Measurements from ENCODE around the gene CUL9.

CUL9 gene

DNA sequence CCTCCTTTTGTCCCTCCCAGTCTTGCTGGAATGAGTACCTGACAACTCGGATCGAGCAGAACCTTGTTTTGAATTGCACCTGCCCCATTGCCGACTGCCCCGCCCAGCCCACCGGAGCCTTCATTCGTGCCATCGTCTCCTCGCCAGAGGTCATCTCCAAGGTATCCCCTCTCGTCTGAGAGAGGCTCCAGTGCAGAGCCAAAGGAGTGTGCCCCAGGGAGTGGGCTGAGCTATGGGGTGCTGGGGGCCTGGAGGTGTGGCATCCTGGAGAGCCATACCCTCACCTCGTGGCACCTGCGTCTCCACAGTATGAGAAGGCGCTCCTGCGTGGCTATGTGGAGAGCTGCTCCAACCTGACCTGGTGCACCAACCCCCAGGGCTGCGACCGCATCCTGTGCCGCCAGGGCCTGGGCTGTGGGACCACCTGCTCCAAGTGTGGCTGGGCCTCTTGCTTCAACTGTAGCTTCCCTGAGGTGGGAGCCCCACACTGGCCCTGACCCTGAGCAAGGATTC lies 38.5 kb downstream of the CUL9 start:
- peaks cover 40 to 57% of the 10 kb centered on the region in 2 donors for H3K4me1 Mint-ChIP-seq
- peak overlapping the region; percentile 39 for H3K27ac Mint-ChIP-seq

DNA sequence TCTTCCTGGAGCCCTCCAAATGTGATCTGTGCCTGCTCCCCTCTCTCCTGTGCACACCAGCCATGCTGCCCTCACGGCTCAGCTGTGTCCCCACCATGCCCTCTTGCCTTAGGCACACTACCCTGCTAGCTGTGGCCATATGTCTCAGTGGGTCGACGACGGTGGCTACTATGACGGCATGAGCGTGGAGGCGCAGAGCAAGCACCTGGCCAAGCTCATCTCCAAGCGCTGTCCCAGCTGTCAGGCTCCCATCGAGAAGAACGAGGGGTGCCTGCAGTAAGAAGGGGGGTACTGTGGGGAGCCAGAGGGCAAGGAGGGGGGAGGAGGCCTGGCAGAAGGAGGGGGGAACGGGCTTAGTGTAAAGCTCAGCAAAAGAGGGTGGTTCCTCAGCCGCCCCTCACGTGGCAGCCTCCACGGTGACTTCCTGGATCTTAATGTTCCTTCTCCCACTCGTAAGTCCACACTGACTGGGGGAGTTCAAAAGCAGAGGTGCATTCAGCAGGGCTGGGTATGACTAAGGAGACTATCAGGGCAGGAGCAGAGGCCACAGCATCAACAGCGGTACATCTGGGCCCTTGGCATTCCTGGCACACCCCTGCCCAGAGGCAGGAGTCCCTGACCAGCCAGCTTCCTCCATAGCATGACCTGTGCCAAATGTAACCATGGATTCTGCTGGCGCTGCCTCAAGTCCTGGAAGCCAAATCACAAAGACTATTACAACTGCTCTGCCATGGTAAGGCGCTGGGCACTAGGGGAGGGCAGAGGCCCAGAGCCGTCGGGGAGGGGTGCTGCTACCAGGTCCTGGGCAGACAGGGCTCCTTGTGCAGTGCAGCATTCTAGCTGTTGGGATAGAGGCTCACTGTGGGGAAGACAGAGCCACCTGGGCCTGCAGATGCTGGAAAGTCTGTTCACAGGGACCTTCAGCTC lies 39.3 kb downstream of the CUL9 start:
- Mint-ChIP-seq H3K27ac (peak overlapping the region; percentile 83), H3K4me3 (peak overlapping the region; percentile 6 to 22), H3K27me3 (no peaks in the 10 kb centered on the region), H3K4me1 (peaks cover 49 to 65% of the 10 kb centered on the region in 2 donors), H3K9me3 (no peaks in the 10 kb centered on the region), H3K36me3 (peaks cover 59 to 76% of the 10 kb centered on the region in 2 donors)
- ATAC-seq (replicated peaks) (no peak), DNase-seq (no peak)

More for the DNA sequence above, 38.5 kb downstream of the CUL9 start:
- DNase-seq (no peak), ATAC-seq (replicated peaks) (no peak)
- no peaks in the 10 kb centered on the region for H3K9me3 Mint-ChIP-seq
- H3K36me3 Mint-ChIP-seq: peaks cover 54 to 75% of the 10 kb centered on the region in 2 donors
- H3K4me3 Mint-ChIP-seq: no peak overlapping the region
- H3K27me3 Mint-ChIP-seq: no peaks in the 10 kb centered on the region

DNA sequence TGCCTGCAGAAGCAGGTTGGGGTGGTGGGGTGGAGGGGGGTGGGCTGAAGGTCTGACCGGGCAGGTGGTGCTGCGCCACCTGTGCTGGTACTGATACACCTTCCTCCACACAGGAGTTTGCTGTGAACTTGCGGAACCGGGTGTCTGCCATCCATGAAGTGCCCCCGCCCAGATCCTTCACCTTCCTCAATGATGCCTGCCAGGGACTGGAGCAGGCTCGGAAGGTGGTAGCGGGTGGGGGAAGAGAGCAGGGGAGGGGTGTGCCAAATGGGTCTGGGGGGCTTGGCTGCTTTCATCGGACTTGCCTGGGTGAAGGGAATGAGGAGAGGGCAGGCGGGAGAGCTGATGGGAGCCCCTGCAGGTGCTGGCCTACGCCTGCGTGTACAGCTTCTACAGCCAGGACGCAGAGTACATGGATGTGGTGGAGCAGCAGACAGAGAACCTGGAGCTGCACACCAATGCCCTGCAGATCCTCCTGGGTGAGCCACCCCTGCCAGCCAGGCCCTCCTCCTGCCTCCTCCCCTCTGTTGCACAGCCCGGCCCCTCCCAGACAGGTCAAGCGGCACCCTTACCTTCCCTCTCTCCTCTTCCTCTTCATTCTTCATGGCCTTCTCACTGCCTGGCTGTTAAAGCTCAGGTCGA lies 40.5 kb downstream of the CUL9 start:
- Mint-ChIP-seq H3K4me3 (peak overlapping the region; percentile 45 to 59), H3K4me1 (peaks cover 52 to 70% of the 10 kb centered on the region in 2 donors), H3K9me3 (peaks cover 0 to 2% of the 10 kb centered on the region in 2 donors), H3K36me3 (peaks cover 53 to 75% of the 10 kb centered on the region in 2 donors), H3K27ac (peak overlapping the region; percentile 98), H3K27me3 (no peaks in the 10 kb centered on the region)
- DNase-seq (no peak), ATAC-seq (replicated peaks) (no peak)

DNA sequence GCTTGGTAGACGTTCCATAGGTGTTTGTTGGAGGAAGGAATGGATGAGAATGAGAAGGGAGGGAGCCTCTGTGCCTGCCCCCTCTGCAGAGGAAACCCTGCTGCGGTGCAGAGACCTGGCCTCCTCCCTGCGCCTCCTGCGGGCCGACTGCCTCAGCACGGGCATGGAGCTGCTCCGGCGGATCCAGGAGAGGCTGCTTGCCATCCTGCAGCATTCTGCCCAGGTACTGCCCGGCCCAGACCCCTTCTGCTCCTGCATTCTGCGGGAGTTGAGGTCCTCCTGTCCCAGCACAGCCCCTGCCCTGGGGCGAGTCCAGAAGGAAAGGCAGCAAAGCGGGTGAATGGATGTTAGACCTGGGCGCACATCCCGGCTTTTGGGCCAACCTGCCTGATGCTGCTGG lies 41.2 kb downstream of the CUL9 start:
- Mint-ChIP-seq H3K27ac (peak overlapping the region; percentile 98), H3K36me3 (peaks cover 51 to 74% of the 10 kb centered on the region in 2 donors), H3K27me3 (no peaks in the 10 kb centered on the region), H3K9me3 (peaks cover 0 to 2% of the 10 kb centered on the region in 2 donors), H3K4me3 (peak overlapping the region in 1 of 2 donors; percentile 75), H3K4me1 (peaks cover 53 to 76% of the 10 kb centered on the region in 2 donors)
- DNase-seq: no peak
- ATAC-seq (replicated peaks): no peak

DNA sequence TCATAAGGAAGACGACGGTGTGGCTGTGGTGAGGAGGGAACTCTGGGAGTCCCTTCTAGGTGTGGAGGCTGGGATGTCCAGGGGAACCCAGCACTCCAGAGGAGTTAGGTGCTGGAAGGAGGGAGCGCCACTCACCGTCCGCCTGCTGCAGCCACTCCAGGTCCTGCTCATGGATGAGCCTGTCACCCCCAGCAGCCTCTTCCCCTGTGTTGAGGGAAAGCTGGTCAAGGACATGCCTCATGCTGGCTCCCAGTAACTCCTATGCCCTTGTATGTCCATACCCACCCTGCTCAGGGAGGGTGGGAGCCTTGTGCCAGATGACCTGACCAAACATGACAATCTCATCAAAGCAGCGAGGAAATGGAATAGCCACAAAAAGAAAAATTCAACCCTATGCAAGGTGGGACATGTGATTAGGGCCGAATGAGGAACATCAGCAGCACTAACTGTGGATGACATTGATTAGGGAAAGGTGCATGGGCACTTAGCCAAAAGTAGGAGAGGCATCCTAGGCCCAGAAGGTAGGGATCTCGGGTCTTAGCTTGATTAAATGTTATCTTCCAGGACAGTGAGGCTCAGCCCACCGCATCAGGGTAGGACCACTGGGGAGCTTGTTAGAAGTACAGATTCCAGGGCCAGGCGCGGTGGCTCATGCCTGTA lies 44.3 kb downstream of the CUL9 start:
- Mint-ChIP-seq H3K4me1 (peaks cover 52 to 73% of the 10 kb centered on the region in 2 donors), H3K4me3 (peak overlapping the region; percentile 29 to 50), H3K36me3 (peaks cover 31 to 54% of the 10 kb centered on the region in 2 donors), H3K9me3 (peaks cover 0 to 2% of the 10 kb centered on the region in 2 donors), H3K27ac (peak overlapping the region; percentile 98), H3K27me3 (peaks cover 2 to 3% of the 10 kb centered on the region in 2 donors)
- no peak for ATAC-seq (replicated peaks)
- no peak for DNase-seq

DNA sequence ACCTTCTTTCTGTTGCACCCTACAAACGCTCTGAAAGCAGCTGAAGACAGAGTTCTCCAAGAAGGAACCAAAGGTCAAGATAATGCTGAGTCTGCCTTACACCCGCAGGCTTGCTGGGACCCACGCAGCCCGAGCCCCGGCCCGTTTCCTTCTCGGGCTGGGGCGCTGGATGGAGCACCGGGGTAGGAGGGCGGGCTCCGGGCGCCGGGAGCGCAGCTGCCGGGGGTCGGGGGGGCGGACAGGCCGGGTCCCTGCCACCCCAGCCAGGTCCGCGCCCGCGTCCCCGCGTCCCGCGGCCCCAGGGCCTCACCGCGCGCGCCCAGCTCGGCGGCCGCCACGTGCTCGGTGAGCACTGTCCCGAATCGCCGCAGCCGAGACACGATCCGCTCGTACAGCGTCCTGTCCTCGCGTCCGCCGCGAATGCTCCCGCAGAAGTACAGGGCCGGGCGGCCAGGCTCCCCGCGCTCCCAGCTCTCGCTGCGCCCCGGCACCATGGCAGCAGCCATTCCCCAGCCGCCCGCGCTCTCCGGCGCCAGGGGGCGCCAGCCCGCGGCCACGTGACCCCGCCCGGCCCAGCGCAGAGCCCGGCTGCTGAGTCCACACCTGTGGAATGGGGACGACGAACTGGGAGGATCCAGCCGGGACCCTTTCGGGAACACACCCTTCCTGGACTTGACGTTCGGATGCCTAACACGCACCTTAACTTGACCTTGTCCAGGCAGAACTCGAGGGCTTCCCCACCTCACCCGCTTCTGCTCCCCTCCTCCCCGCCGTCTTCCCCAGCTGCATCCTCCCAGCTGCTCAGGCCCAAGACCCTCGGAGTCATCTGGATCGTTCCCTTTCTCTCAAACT lies 47.2 kb downstream of the CUL9 start, which contains the start of gene DNPH1:
Gene DNPH1 (minus strand): TSS at position 531 of the 852 bp plus-strand sequence. CDS start 25 bp downstream, at position 506.
- DNase-seq: peak; percentile 77
- H3K27me3 Mint-ChIP-seq: peaks cover 14 to 19% of the 10 kb centered on the region in 2 donors
- peak within 1 kb of the TSS; percentile 95 for H3K27ac Mint-ChIP-seq
- peak; percentile 76 to 80 for ATAC-seq (replicated peaks)
- H3K36me3 Mint-ChIP-seq: peaks cover 22 to 30% of the 10 kb centered on the region in 2 donors
- H3K4me1 Mint-ChIP-seq: peaks cover 30 to 48% of the 10 kb centered on the region in 2 donors
- peak within 1 kb of the TSS; percentile 85 to 91 for H3K4me3 Mint-ChIP-seq
- H3K9me3 Mint-ChIP-seq: peaks cover 0 to 2% of the 10 kb centered on the region in 2 donors

DNA sequence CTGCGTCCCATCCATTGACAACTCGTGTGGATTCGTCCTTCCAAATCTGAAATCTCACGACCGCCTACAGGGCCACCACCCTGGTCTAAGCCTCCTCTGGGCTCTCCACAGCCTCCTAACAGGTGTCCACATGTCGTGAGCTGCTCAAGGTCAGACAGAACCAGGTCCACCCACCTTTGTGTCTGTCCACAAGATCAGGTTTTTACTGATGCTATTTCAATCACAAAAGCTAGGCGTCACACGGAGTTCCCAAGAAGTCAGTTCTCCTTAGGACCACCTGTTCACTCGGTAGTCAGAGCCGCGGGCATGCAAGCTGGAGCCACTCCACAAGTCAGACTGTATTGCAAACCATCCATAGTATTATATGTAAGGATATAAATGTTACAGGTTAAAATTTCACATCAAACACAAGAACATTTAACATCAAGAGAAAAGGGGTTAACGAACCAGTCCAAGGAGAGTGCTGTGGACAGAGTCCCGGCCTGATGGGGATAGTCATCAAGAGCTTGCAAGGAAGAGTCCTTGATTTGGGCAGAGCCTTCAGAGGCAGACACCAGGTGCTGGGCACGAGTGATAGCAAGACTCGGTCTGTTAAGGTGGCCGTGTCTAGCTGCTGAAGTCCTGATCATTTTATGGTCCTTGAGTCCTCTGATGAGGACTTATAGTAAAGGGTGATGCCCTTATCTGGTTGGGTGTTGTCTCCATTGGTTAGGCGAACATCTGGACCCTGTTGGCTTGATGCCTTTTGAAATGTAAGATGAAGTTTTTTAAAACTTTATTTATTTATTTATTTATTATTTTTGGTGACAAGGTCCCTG lies 48.0 kb downstream of the CUL9 start:
- H3K27ac Mint-ChIP-seq: peak overlapping the region; percentile 91
- H3K36me3 Mint-ChIP-seq: peaks cover 18 to 25% of the 10 kb centered on the region in 2 donors
- ATAC-seq (replicated peaks): peak; percentile 7
- peak overlapping the region; percentile 85 to 91 for H3K4me3 Mint-ChIP-seq
- peaks cover 26 to 39% of the 10 kb centered on the region in 2 donors for H3K4me1 Mint-ChIP-seq
- peaks cover 0 to 2% of the 10 kb centered on the region in 2 donors for H3K9me3 Mint-ChIP-seq
- peaks cover 14 to 19% of the 10 kb centered on the region in 2 donors for H3K27me3 Mint-ChIP-seq
- DNase-seq: no peak

DNA sequence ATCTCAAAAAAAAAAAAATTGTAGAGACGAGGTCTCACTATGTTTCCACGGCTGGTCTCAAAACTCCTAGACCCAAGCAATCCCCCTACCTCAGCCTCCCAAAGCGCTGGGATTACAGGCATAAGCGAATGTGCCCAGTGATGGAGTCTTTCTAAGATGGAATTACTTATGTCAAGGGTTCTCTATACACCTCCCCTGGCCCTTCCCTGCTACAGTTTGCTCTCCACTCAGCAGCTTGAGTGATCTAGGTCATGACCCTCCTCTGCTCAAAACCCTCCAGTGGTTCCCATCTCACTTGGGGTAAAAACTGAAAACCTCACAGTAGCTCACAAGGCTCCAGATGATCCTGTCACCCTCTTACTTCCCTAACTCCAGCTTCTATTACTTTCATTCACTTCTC lies 49.1 kb downstream of the CUL9 start:
- Mint-ChIP-seq H3K4me1 (peaks cover 17 to 29% of the 10 kb centered on the region in 2 donors), H3K27ac (no peak overlapping the region), H3K36me3 (peaks cover 9 to 16% of the 10 kb centered on the region in 2 donors), H3K4me3 (no peak overlapping the region), H3K9me3 (peaks cover 0 to 2% of the 10 kb centered on the region in 2 donors), H3K27me3 (peaks cover 14 to 19% of the 10 kb centered on the region in 2 donors)
- ATAC-seq (replicated peaks) (no peak), DNase-seq (no peak)

DNA sequence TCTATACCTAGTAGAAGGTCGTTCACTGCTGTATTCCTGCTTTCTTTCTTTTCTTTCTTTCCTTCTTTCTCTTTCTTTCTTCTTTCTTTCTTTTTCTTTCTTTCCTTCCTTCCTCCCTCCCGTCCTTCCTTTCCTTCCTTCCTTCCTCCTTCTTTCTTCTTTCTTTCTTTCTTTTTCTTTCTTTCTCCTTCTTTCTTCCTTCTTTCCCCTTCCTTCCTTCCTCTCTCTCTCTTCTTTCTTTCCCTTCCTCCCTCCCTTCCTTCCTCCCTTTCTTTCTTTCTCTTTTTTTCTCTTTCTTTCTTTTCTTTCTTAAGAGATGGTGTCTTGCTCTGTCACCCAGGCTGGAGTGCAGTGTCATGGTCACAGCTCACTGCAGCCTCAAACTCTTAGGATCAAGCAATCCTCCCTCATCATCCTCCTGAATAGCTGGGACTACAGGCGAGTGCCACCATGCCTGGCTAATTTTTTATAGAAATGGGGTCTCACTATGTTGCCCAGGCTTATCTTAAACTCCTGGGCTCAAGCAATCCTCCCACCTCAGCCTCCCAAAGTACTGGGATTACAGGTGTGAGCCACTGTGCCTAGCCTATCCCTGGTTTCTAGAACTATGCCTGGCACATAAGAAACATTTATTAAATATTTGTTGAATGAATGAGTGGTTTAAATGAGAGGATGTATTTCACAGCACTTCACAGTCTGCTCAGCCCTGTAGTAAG lies 49.9 kb downstream of the CUL9 start:
- Mint-ChIP-seq H3K27ac (no peak overlapping the region), H3K4me1 (peaks cover 11 to 22% of the 10 kb centered on the region in 2 donors)

DNA sequence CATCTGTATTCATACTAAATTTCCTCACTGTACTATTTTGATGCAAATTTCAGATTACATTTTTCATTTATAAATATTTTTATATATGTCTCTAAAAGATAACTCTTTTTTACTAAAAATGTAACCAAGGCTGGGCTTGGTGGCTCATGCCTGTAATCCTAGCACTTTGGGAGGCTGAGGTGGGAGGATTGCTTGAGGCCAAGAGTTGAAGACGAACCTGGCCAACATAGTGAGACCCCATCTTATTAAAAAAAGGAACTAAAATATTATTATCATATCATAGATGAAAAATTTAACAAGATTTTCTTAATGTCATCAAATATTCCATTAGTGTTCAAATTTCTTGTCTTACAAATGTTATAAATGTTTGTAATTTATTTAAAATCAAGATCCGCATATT lies 53.8 kb downstream of the CUL9 start:
- Mint-ChIP-seq H3K27ac (no peak overlapping the region), H3K4me3 (no peak overlapping the region), H3K9me3 (peaks cover 3 to 6% of the 10 kb centered on the region in 2 donors), H3K36me3 (peaks cover 0 to 2% of the 10 kb centered on the region in 2 donors), H3K4me1 (peaks cover 0 to 4% of the 10 kb centered on the region in 2 donors), H3K27me3 (peaks cover 42 to 46% of the 10 kb centered on the region in 2 donors)
- no peak for DNase-seq
- ATAC-seq (replicated peaks): no peak

More for the DNA sequence above, 49.9 kb downstream of the CUL9 start:
- peaks cover under 1 to 8% of the 10 kb centered on the region in 2 donors for H3K36me3 Mint-ChIP-seq
- H3K27me3 Mint-ChIP-seq: peaks cover 20 to 22% of the 10 kb centered on the region in 2 donors
- H3K9me3 Mint-ChIP-seq: no peaks in the 10 kb centered on the region
- H3K4me3 Mint-ChIP-seq: no peak overlapping the region
- no peak for ATAC-seq (replicated peaks)
- DNase-seq: no peak

DNA sequence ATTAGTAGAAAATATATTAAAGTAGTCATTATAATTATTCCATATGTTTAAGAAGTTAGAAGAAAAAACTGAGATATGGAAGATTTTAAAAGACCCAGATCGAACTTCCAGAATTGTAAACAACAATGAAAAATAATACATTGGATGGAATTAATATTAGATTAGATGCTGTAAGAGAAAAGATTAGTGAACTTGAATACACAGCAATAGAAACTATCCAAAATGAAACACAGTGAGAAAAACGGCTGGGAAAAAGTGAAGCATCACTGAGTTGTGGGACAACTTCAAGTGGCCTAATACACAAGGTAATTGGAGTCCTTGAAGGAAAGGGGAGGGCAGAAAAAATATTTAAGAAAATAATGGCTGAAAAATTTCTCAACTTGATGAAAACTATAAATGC lies 57.1 kb downstream of the CUL9 start:
- DNase-seq (no peak), ATAC-seq (replicated peaks) (no peak)
- peaks cover 3 to 6% of the 10 kb centered on the region in 2 donors for H3K9me3 Mint-ChIP-seq
- peaks cover 0 to 2% of the 10 kb centered on the region in 2 donors for H3K36me3 Mint-ChIP-seq
- H3K27me3 Mint-ChIP-seq: peaks cover 27 to 35% of the 10 kb centered on the region in 2 donors
- H3K4me3 Mint-ChIP-seq: no peak overlapping the region
- H3K4me1 Mint-ChIP-seq: peaks cover 0 to 6% of the 10 kb centered on the region in 2 donors
- H3K27ac Mint-ChIP-seq: no peak overlapping the region

DNA sequence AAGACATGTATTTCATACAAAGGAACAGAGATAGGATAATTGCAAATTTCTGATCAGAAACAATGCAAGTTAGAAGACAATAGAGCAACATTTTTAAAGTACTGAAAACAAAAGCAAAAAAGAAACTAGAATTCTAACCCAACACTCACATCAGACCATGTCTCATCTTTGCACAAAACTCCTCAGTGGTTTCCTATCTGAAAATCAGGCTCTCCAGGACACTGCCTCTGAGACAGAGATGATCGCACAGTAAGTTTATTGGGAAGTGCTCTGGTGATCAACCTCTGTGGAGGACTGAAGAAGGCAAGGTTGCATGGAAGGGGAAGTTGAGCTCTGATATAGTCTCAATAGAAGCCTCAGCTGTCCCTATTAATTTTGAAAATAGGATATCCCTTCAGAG lies 59.0 kb downstream of the CUL9 start:
- Mint-ChIP-seq H3K4me1 (peaks cover 0 to 6% of the 10 kb centered on the region in 2 donors), H3K36me3 (peaks cover 0 to 2% of the 10 kb centered on the region in 2 donors), H3K27me3 (peaks cover 27 to 35% of the 10 kb centered on the region in 2 donors), H3K4me3 (no peak overlapping the region), H3K9me3 (peaks cover 3 to 6% of the 10 kb centered on the region in 2 donors), H3K27ac (no peak overlapping the region)
- DNase-seq (no peak), ATAC-seq (replicated peaks) (no peak)
